WTC11 (cell line): ENCODE data around the gene UBC. TPM values are rescaled to one million over a fixed set of nuclear protein-coding genes. Genes with fewer than 3 reads are reported as not detected.

Experiments
- ATAC-seq: fragments of 200-7000 bp; cut with Tn5 transposase; 2 replicates; pipeline ENCODE4 v1.10.0; 2021; ENCODE audit warnings: mild to moderate bottlenecking, moderate library complexity
- CTCF ChIA-PET: fragments of 300-600 bp; sonication (Branson Sonifier 250); formaldehyde crosslinking; loops from one replicate; lab custom pipeline; 2021; ENCODE audit warnings: antibody characterized with exemption; lab: Charles Lee
- POLR2A ChIA-PET: fragments of 350-600 bp; sonication (Branson Sonifier 250); formaldehyde crosslinking; loops from one replicate; lab custom pipeline; 2021; ENCODE audit warnings: antibody characterized with exemption; lab: Charles Lee
- DNase-seq: peaks from one replicate; pipeline ENCODE4 v3.0.0; 2021; ENCODE audit warnings: low spot score
- H3K27ac Mint-ChIP-seq: 2 replicates; pipeline ENCODE4 v1.8.0; 2021; ENCODE audit warnings: mixed read lengths
- H3K27me3 Mint-ChIP-seq: 2 replicates; pipeline ENCODE4 v1.8.0; 2021; ENCODE audit warnings: low read depth, mild to moderate bottlenecking, moderate library complexity, mixed read lengths
- H3K36me3 Mint-ChIP-seq: 2 replicates; pipeline ENCODE4 v1.8.0; 2021; ENCODE audit warnings: mixed read lengths
- H3K4me1 Mint-ChIP-seq: 2 replicates; pipeline ENCODE4 v1.8.0; 2022; ENCODE audit warnings: mixed read lengths
- H3K4me3 Mint-ChIP-seq: 2 replicates; pipeline ENCODE4 v1.8.0; 2021; ENCODE audit warnings: mild to moderate bottlenecking, moderate library complexity, mixed read lengths
- H3K9me3 Mint-ChIP-seq: 2 replicates; pipeline ENCODE4 v1.8.0; 2021; ENCODE audit warnings: mixed read lengths
- ATF1 ChIP-seq: sonication (generic); formaldehyde crosslinking; IDR thresholded peaks from 2 replicates; pipeline ENCODE4 v1.8.1; 2023; ENCODE audit warnings: mild to moderate bottlenecking, moderate library complexity, missing genetic modification reagents
- CREM ChIP-seq: sonication (generic); formaldehyde crosslinking; IDR thresholded peaks from 2 replicates; pipeline ENCODE4 v1.8.1; 2022; ENCODE audit warnings: mild to moderate bottlenecking, missing genetic modification reagents, moderate library complexity
- EMX1 ChIP-seq: fragments of 250-450 bp; sonication (Bioruptor Pico); IDR thresholded peaks from 2 replicates; pipeline ENCODE4 v1.8.0; 2021; ENCODE audit warnings: mild to moderate bottlenecking
- ETV6 ChIP-seq: sonication (generic); formaldehyde crosslinking; IDR thresholded peaks from 2 replicates; pipeline ENCODE4 v1.8.1; 2022; ENCODE audit warnings: mild to moderate bottlenecking, missing genetic modification reagents
- GRHL2 ChIP-seq: fragments of 250-450 bp; sonication (Bioruptor Pico); IDR thresholded peaks from 2 replicates; pipeline ENCODE4 v1.8.0; 2022; ENCODE audit warnings: mild to moderate bottlenecking, moderate library complexity; ENCODE audit not compliant: insufficient replicate concordance, severe bottlenecking
- IRF1 ChIP-seq: sonication (generic); formaldehyde crosslinking; IDR thresholded peaks from 2 replicates; pipeline ENCODE4 v1.8.0; 2023; ENCODE audit warnings: missing genetic modification reagents
- MXD4 ChIP-seq: fragments of 250-450 bp; sonication (Bioruptor Pico); IDR thresholded peaks from 2 replicates; pipeline ENCODE4 v1.8.0; 2021; ENCODE audit warnings: mild to moderate bottlenecking, moderate library complexity, borderline replicate concordance
- NR1H2 ChIP-seq: sonication (generic); formaldehyde crosslinking; IDR thresholded peaks from 2 replicates; pipeline ENCODE4 v1.9.0; 2021; ENCODE audit warnings: mild to moderate bottlenecking, moderate library complexity, missing genetic modification reagents
- PRRX2 ChIP-seq: fragments of 250-450 bp; sonication (Bioruptor Pico); IDR thresholded peaks from 2 replicates; pipeline ENCODE4 v1.8.0; 2021; ENCODE audit warnings: mild to moderate bottlenecking
- SMAD4 ChIP-seq: sonication (generic); formaldehyde crosslinking; IDR thresholded peaks from 2 replicates; pipeline ENCODE4 v1.8.0; 2022; ENCODE audit warnings: mild to moderate bottlenecking, missing genetic modification reagents
- TEAD1 ChIP-seq: sonication (generic); formaldehyde crosslinking; IDR thresholded peaks from 2 replicates; pipeline ENCODE4 v1.8.0; 2022; ENCODE audit warnings: mild to moderate bottlenecking, missing genetic modification reagents
- TP53 ChIP-seq: sonication (generic); formaldehyde crosslinking; IDR thresholded peaks from 2 replicates; pipeline ENCODE4 v1.8.1; 2023; ENCODE audit warnings: mild to moderate bottlenecking, missing genetic modification reagents
- ZBTB21 ChIP-seq: sonication (generic); formaldehyde crosslinking; IDR thresholded peaks from 2 replicates; pipeline ENCODE4 v1.8.1; 2023; ENCODE audit warnings: mild to moderate bottlenecking, missing genetic modification reagents, borderline replicate concordance
- ZNF138 ChIP-seq: sonication (generic); formaldehyde crosslinking; conservative IDR thresholded peaks from 2 replicates; pipeline ENCODE4 v1.8.1; 2022; ENCODE audit warnings: mild to moderate bottlenecking, moderate library complexity, missing genetic modification reagents
- total RNA-seq: library from RNA; stranded (reverse); gene quantifications from 3 replicates; pipeline ENCODE4 v1.2.3, GENCODE V29; 2021
- TF ChIP-seq, protein P1 (sequence below): sonication (generic); formaldehyde crosslinking; IDR thresholded peaks from 2 replicates; pipeline ENCODE4 v1.8.0; 2022; ENCODE audit warnings: missing genetic modification reagents
- TF ChIP-seq, protein P2 (sequence below): sonication (generic); formaldehyde crosslinking; IDR thresholded peaks from 2 replicates; pipeline ENCODE4 v1.8.1; 2023; ENCODE audit warnings: mild to moderate bottlenecking, missing genetic modification reagents, borderline replicate concordance
- TF ChIP-seq, protein P3 (sequence below): fragments of 250-450 bp; sonication (Bioruptor Pico); IDR thresholded peaks from 2 replicates; pipeline ENCODE4 v1.9.0; 2021; ENCODE audit warnings: mild to moderate bottlenecking
- TF ChIP-seq, protein P4 (sequence below): sonication (generic); formaldehyde crosslinking; IDR thresholded peaks from 2 replicates; pipeline ENCODE4 v1.8.0; 2022; ENCODE audit warnings: mild to moderate bottlenecking, missing genetic modification reagents
- TF ChIP-seq, protein P5 (sequence below): sonication (generic); formaldehyde crosslinking; IDR thresholded peaks from 2 replicates; pipeline ENCODE4 v1.8.1; 2022; ENCODE audit warnings: mild to moderate bottlenecking, moderate library complexity, missing genetic modification reagents
- TF ChIP-seq, protein P6 (sequence below): fragments of 250-450 bp; sonication (Bioruptor Pico); IDR thresholded peaks from 2 replicates; pipeline ENCODE4 v1.9.0; 2021; ENCODE audit warnings: mild to moderate bottlenecking, borderline replicate concordance

The UBC gene
- total RNA-seq, 1 experiment from 2014 or later, result 530 TPM

DNA sequence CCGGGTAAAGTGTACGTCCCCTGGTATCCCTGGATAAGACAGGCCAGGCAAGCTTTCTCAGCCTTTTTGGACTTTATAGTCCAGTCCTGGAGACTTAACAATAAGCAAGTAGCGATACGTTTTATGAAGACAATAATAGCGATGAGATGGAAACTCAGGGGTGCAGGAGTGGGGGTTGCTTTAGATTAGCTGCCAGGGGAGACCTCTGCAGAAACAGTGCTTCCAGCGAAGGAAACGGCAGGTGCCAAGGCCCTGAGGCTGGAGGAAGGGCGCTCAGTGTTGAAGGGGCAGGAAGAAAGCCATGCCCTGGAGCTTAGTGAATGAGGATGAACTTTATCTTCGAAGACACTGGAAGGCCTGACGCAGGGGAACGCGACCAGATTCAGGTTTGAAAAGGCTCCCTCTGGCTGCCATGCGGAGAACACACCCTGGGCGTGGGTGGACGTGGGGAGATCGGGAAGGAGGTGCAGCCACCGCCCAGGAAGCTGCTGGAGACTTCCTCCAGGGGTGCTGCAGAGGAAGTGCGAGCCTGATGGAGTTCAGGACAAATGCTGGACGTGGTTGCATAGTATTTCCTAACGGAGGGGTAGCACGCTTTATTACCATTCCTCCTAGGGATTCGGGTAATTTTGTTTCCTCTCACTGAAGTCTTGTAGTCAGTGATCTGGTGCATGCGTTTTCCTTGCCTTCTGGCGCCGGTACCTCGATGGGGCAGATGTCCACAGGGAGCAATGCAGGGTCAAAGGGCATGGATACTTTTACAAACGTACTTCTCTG, 26.1 kb upstream of the UBC start:
- ChIA-PET CTCF (interaction anchor here (0.6 to 2.3 kb wide), 30 partner anchors 9 to 249 kb away, joined by 3 to 53 read pairs (median 5); partner anchors contain the start of genes AACS, BRI3BP and UBC), POLR2A (interaction anchor here (0.5 to 1.9 kb wide), 11 partner anchors 17 to 1484 kb away, joined by 3 to 10 read pairs (median 5); partner anchors contain the start of gene UBC)
- Mint-ChIP-seq H3K4me1 (peaks cover 14% of the 10 kb centered on the region), H3K36me3 (0 out of 2 replicates have a peak, but pooled peaks cover 2% of the 10 kb centered on the region), H3K9me3 (no peaks in the 10 kb centered on the region), H3K27me3 (no peaks in the 10 kb centered on the region), H3K27ac (no peak overlapping the region), H3K4me3 (no peak overlapping the region)
- ATAC-seq (peak; percentile 39), DNase-seq (peak; percentile 88)
- TF ChIP-seq, protein P1, sequence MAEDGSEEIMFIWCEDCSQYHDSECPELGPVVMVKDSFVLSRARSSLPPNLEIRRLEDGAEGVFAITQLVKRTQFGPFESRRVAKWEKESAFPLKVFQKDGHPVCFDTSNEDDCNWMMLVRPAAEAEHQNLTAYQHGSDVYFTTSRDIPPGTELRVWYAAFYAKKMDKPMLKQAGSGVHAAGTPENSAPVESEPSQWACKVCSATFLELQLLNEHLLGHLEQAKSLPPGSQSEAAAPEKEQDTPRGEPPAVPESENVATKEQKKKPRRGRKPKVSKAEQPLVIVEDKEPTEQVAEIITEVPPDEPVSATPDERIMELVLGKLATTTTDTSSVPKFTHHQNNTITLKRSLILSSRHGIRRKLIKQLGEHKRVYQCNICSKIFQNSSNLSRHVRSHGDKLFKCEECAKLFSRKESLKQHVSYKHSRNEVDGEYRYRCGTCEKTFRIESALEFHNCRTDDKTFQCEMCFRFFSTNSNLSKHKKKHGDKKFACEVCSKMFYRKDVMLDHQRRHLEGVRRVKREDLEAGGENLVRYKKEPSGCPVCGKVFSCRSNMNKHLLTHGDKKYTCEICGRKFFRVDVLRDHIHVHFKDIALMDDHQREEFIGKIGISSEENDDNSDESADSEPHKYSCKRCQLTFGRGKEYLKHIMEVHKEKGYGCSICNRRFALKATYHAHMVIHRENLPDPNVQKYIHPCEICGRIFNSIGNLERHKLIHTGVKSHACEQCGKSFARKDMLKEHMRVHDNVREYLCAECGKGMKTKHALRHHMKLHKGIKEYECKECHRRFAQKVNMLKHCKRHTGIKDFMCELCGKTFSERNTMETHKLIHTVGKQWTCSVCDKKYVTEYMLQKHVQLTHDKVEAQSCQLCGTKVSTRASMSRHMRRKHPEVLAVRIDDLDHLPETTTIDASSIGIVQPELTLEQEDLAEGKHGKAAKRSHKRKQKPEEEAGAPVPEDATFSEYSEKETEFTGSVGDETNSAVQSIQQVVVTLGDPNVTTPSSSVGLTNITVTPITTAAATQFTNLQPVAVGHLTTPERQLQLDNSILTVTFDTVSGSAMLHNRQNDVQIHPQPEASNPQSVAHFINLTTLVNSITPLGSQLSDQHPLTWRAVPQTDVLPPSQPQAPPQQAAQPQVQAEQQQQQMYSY (CRISPR knock-in tag), result peak; percentile 52; the same call in 1 of the 2 replicates
- TF ChIP-seq ZNF138 (CRISPR knock-in tag) (no peak), SMAD4 (CRISPR knock-in tag) (no peak), ATF1 (no peak), NR1H2 (CRISPR knock-in tag) (no peak), GRHL2 (no peak), MXD4 (CRISPR knock-in tag) (no peak), CREM (CRISPR knock-in tag) (no peak), EMX1 (CRISPR knock-in tag) (no peak), PRRX2 (no peak), ETV6 (CRISPR knock-in tag) (peak; percentile 60; the same call in 1 of the 2 replicates), IRF1 (CRISPR knock-in tag) (no peak), TP53 (CRISPR knock-in tag) (no peak), TEAD1 (CRISPR knock-in tag) (no peak), ZBTB21 (CRISPR knock-in tag) (no peak)
- TF ChIP-seq, protein P2, sequence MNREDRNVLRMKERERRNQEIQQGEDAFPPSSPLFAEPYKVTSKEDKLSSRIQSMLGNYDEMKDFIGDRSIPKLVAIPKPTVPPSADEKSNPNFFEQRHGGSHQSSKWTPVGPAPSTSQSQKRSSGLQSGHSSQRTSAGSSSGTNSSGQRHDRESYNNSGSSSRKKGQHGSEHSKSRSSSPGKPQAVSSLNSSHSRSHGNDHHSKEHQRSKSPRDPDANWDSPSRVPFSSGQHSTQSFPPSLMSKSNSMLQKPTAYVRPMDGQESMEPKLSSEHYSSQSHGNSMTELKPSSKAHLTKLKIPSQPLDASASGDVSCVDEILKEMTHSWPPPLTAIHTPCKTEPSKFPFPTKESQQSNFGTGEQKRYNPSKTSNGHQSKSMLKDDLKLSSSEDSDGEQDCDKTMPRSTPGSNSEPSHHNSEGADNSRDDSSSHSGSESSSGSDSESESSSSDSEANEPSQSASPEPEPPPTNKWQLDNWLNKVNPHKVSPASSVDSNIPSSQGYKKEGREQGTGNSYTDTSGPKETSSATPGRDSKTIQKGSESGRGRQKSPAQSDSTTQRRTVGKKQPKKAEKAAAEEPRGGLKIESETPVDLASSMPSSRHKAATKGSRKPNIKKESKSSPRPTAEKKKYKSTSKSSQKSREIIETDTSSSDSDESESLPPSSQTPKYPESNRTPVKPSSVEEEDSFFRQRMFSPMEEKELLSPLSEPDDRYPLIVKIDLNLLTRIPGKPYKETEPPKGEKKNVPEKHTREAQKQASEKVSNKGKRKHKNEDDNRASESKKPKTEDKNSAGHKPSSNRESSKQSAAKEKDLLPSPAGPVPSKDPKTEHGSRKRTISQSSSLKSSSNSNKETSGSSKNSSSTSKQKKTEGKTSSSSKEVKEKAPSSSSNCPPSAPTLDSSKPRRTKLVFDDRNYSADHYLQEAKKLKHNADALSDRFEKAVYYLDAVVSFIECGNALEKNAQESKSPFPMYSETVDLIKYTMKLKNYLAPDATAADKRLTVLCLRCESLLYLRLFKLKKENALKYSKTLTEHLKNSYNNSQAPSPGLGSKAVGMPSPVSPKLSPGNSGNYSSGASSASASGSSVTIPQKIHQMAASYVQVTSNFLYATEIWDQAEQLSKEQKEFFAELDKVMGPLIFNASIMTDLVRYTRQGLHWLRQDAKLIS (CRISPR knock-in tag), result no peak
- TF ChIP-seq, protein P3, sequence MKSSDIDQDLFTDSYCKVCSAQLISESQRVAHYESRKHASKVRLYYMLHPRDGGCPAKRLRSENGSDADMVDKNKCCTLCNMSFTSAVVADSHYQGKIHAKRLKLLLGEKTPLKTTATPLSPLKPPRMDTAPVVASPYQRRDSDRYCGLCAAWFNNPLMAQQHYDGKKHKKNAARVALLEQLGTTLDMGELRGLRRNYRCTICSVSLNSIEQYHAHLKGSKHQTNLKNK (CRISPR knock-in tag), result no peak
- TF ChIP-seq, protein P4, sequence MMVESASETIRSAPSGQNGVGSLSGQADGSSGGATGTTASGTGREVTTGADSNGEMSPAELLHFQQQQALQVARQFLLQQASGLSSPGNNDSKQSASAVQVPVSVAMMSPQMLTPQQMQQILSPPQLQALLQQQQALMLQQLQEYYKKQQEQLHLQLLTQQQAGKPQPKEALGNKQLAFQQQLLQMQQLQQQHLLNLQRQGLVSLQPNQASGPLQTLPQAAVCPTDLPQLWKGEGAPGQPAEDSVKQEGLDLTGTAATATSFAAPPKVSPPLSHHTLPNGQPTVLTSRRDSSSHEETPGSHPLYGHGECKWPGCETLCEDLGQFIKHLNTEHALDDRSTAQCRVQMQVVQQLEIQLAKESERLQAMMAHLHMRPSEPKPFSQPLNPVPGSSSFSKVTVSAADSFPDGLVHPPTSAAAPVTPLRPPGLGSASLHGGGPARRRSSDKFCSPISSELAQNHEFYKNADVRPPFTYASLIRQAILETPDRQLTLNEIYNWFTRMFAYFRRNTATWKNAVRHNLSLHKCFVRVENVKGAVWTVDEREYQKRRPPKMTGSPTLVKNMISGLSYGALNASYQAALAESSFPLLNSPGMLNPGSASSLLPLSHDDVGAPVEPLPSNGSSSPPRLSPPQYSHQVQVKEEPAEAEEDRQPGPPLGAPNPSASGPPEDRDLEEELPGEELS (CRISPR knock-in tag), result 0 out of 2 replicates have a peak, but pooled peaks have one; percentile 53
- TF ChIP-seq, protein P5, sequence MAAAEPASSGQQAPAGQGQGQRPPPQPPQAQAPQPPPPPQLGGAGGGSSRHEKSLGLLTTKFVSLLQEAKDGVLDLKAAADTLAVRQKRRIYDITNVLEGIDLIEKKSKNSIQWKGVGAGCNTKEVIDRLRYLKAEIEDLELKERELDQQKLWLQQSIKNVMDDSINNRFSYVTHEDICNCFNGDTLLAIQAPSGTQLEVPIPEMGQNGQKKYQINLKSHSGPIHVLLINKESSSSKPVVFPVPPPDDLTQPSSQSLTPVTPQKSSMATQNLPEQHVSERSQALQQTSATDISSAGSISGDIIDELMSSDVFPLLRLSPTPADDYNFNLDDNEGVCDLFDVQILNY (CRISPR knock-in tag), result no peak
- TF ChIP-seq, protein P6, sequence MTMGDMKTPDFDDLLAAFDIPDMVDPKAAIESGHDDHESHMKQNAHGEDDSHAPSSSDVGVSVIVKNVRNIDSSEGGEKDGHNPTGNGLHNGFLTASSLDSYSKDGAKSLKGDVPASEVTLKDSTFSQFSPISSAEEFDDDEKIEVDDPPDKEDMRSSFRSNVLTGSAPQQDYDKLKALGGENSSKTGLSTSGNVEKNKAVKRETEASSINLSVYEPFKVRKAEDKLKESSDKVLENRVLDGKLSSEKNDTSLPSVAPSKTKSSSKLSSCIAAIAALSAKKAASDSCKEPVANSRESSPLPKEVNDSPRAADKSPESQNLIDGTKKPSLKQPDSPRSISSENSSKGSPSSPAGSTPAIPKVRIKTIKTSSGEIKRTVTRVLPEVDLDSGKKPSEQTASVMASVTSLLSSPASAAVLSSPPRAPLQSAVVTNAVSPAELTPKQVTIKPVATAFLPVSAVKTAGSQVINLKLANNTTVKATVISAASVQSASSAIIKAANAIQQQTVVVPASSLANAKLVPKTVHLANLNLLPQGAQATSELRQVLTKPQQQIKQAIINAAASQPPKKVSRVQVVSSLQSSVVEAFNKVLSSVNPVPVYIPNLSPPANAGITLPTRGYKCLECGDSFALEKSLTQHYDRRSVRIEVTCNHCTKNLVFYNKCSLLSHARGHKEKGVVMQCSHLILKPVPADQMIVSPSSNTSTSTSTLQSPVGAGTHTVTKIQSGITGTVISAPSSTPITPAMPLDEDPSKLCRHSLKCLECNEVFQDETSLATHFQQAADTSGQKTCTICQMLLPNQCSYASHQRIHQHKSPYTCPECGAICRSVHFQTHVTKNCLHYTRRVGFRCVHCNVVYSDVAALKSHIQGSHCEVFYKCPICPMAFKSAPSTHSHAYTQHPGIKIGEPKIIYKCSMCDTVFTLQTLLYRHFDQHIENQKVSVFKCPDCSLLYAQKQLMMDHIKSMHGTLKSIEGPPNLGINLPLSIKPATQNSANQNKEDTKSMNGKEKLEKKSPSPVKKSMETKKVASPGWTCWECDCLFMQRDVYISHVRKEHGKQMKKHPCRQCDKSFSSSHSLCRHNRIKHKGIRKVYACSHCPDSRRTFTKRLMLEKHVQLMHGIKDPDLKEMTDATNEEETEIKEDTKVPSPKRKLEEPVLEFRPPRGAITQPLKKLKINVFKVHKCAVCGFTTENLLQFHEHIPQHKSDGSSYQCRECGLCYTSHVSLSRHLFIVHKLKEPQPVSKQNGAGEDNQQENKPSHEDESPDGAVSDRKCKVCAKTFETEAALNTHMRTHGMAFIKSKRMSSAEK (CRISPR knock-in tag), result no peak
